ENCODE data around the gene PRR5L.

PRR5L gene

DNA sequence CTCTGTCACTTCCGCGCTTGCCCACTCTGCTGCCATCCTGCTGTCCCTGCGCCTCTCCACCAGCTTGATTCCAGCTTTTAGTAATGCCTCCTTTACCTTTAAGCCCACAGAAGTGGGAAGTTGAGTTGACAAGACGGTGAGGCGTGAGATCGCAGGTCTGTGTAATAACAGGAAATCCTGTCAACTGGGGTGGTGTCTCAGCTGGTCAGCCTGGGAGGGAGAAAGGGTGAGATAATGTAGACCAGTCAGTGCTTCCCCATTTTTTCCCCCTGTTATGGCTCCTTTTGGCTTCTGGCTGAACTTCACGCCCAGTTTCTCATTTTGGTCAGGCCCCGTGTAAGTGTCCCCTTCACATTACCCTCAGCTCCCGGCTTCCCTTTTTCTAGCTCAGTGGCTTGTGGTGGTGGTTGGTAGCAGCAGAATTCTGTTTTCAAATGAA lies 115.1 kb downstream of the PRR5L start:
- TF ChIP-seq ZFX (IDR thresholded peaks at IDR 0.05; ENCODE audit: borderline replicate concordance): no peak
- TF ChIP-seq, protein P1, sequence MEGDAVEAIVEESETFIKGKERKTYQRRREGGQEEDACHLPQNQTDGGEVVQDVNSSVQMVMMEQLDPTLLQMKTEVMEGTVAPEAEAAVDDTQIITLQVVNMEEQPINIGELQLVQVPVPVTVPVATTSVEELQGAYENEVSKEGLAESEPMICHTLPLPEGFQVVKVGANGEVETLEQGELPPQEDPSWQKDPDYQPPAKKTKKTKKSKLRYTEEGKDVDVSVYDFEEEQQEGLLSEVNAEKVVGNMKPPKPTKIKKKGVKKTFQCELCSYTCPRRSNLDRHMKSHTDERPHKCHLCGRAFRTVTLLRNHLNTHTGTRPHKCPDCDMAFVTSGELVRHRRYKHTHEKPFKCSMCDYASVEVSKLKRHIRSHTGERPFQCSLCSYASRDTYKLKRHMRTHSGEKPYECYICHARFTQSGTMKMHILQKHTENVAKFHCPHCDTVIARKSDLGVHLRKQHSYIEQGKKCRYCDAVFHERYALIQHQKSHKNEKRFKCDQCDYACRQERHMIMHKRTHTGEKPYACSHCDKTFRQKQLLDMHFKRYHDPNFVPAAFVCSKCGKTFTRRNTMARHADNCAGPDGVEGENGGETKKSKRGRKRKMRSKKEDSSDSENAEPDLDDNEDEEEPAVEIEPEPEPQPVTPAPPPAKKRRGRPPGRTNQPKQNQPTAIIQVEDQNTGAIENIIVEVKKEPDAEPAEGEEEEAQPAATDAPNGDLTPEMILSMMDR (IDR thresholded peaks at IDR 0.05): no peak
- H3K27ac ChIP-seq: no peak overlapping the region

- TF ChIP-seq, protein P1 (IDR thresholded peaks at IDR 0.05): no peak
- TF ChIP-seq ZFX (IDR thresholded peaks at IDR 0.05; ENCODE audit: borderline replicate concordance): no peak
- H3K27ac ChIP-seq: no peak overlapping the region
These were observed 116.8 kb downstream of the PRR5L start for GRCh38 chr11:36412781-36413383.

DNA sequence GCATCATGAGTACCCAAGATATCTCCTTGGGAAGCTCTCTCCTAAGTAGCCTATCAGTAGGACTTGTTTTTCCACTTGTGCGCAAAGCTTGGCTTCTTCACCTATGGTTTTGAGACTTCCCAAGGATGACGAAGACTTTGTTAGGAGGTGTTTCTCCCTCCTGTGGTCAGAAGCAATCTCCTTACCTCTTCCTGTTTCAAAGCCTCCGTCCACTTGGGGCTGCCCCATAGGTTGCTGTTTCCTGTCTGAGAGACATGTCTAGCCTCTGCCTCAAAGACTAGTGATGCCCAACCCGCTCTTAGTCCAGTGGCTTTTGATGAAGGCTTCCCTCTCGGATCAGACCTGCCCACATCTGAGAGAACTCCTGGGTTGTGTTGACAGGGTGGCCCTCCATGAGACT lies 121.1 kb downstream of the PRR5L start:
- no peak overlapping the region for H3K27ac ChIP-seq
- TF ChIP-seq ZFX (IDR thresholded peaks at IDR 0.05; ENCODE audit: borderline replicate concordance): no peak
- TF ChIP-seq, protein P1 (IDR thresholded peaks at IDR 0.05): no peak

DNA sequence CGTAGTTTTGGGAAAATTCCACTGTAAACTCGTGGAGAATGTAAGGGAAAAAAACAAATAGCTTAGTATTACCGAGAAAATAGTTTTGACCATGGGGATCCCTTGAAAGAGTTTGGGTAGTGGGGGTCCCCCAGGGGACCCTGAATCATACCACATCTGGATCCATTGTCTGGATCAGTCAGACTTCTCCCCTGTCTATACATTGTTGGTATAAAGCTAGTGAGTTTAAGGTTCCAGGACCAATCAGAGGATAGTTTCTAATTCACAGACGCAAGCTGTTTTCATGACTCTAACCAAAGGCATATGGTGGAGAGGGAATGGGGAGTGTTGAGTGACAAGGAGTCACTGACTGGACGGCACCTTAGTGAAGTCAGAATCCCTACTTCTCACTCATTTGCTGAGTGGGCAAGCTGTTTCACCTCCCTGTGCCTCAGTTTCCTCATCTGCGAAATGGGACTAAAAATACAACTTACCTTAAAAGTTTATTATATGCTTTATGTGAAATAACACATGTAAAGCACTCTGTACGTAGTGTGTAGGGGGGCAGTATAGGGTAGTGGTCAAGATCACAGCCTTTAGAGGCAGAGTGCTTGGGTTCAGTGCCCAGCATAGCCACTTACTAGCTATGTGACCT lies 123.8 kb downstream of the PRR5L start:
- no peak overlapping the region for H3K27ac ChIP-seq
- no peak for TF ChIP-seq ZFX (IDR thresholded peaks at IDR 0.05; ENCODE audit: borderline replicate concordance)
- TF ChIP-seq, protein P1 (IDR thresholded peaks at IDR 0.05): no peak

DNA sequence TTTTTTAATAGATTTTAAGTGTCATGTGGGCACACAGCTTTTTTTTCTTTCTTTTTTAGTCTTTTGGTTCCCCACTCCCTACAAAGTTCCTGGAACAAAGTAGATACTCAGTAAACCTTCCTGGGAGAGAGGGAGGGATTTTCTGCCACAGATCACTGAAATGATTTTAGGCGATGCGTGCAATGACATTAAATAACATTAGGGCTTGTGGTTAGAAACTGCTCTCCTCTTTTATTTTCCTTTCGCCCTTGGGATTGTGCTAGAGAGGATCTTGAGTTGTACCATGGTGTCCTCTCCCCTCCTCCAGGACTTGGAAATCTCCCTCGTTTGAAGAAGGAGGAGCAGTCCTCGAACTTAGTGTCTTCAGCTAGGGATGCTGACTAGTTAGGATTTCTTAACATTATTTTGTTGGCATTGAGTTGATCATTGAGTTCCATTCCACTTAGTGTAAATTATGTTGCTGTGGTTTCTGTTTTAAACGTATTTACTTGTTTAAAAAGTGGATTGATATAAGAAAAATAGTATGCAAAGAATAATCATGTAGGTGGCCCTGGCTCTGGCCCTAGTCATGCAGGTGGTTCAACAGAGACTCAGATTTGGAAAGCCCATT lies 125.6 kb downstream of the PRR5L start:
- H3K27ac ChIP-seq: no peak overlapping the region
- no peak for TF ChIP-seq ZFX (IDR thresholded peaks at IDR 0.05; ENCODE audit: borderline replicate concordance)
- TF ChIP-seq, protein P1 (IDR thresholded peaks at IDR 0.05): no peak

GRCh38 chr11:36425561-36426081 lies 129.5 kb downstream of the PRR5L start:
- H3K27ac ChIP-seq: no peak overlapping the region
- no peak for TF ChIP-seq ZFX (IDR thresholded peaks at IDR 0.05; ENCODE audit: borderline replicate concordance)
- TF ChIP-seq, protein P1 (IDR thresholded peaks at IDR 0.05): no peak

Measured in 22Rv1 (cell line).